K562 (cell line): ENCODE results near the gene PARD3B.

Source experiments
- CHD2 ChIP-seq: IDR thresholded peaks from 2 replicates; pipeline ENCODE4 v1.6.1; 2011; ENCODE audit warnings: low read depth, low read length
- HCFC1 ChIP-seq: IDR thresholded peaks from 2 replicates; pipeline ENCODE4 v1.6.1; 2012; ENCODE audit warnings: low read depth, low read length, improper control_type of control experiment
- HDAC1 ChIP-seq, 2 experiments: fragments of 450-650 bp; IDR thresholded peaks; 2 replicates each; pipeline ENCODE4 v1.6.1; 2016 to 2017; ENCODE audit warnings: inconsistent platforms in 1 of 2, mild to moderate bottlenecking in 1 of 2, moderate library complexity in 1 of 2
- PML ChIP-seq: IDR thresholded peaks from 2 replicates; pipeline ENCODE4 v1.6.1; 2012; ENCODE audit warnings: low read length, inconsistent platforms
- POLR2AphosphoS5 ChIP-seq: IDR thresholded peaks from 2 replicates; pipeline ENCODE4 v1.6.1; 2011; ENCODE audit warnings: mild to moderate bottlenecking, low read depth, low read length, moderate library complexity; ENCODE audit not compliant: control insufficient read depth, insufficient read depth
- TF ChIP-seq, protein P1 (sequence below): sonication (generic); IDR thresholded peaks from 2 replicates; pipeline ENCODE4 v1.6.1; 2016

DNA sequence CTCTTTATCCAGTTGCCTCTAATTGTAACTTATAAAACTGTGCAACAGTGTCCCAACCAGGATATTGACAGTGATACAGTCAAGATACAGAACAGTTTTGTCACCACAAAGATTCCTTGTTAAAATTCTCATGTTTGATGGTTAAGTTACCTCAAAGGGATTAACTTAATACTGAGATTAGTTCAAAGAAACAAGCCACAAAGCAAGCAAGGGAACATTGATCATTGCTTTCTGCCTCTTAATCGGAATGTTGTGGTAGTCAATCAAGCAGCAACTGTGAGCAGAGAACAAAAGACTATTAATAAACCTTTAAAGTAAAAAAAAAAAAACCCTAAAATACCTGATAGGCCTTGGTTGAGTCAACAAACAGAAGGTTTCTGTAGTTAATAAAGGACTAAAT, 352.3 kb downstream of the PARD3B start:
- TF ChIP-seq, protein P1, sequence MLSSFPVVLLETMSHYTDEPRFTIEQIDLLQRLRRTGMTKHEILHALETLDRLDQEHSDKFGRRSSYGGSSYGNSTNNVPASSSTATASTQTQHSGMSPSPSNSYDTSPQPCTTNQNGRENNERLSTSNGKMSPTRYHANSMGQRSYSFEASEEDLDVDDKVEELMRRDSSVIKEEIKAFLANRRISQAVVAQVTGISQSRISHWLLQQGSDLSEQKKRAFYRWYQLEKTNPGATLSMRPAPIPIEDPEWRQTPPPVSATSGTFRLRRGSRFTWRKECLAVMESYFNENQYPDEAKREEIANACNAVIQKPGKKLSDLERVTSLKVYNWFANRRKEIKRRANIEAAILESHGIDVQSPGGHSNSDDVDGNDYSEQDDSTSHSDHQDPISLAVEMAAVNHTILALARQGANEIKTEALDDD: no peak
- TF ChIP-seq CHD2 (no peak), HCFC1 (no peak), HDAC1 (IDR thresholded peaks at IDR 0.05) (no peak), PML (no peak), POLR2AphosphoS5 (no peak)
